HepG2 (cell line): ENCODE measurements around the gene PYGL. TPM values are rescaled to one million over a fixed set of nuclear protein-coding genes. Genes with fewer than 3 reads are reported as not detected.

ENCODE experiments used
- HIC2 ChIP-seq: sonication (generic); formaldehyde crosslinking; IDR thresholded peaks from 2 replicates; pipeline ENCODE4 v1.9.0; 2022; ENCODE audit warnings: low read depth, missing genetic modification reagents
- MTERF4 ChIP-seq: sonication (generic); formaldehyde crosslinking; IDR thresholded peaks from 2 replicates; pipeline ENCODE4 v1.8.0; 2023; ENCODE audit warnings: mild to moderate bottlenecking, missing genetic modification reagents
- NFAT5 ChIP-seq: sonication (generic); formaldehyde crosslinking; IDR thresholded peaks from 2 replicates; pipeline ENCODE4 v1.4.0; 2020; ENCODE audit warnings: missing genetic modification reagents
- PRPF4 ChIP-seq: fragments of 200-400 bp; formaldehyde crosslinking; IDR thresholded peaks from 2 replicates; pipeline ENCODE4 v1.6.1; 2016; ENCODE audit warnings: low read length, low read depth; ENCODE audit not compliant: poor library complexity, severe bottlenecking
- SP2 ChIP-seq: sonication (generic); formaldehyde crosslinking; IDR thresholded peaks from 2 replicates; pipeline ENCODE4 v1.5.1; 2020; ENCODE audit warnings: mild to moderate bottlenecking, missing genetic modification reagents
- ZFP36L2 ChIP-seq: sonication (generic); formaldehyde crosslinking; IDR thresholded peaks from 2 replicates; pipeline ENCODE4 v1.4.0; 2020; ENCODE audit warnings: missing genetic modification reagents
- ZNF512B ChIP-seq: sonication (generic); formaldehyde crosslinking; IDR thresholded peaks from 2 replicates; pipeline ENCODE4 v1.5.1; 2020; ENCODE audit warnings: missing genetic modification reagents, mild to moderate bottlenecking, borderline replicate concordance
- ZNF639 ChIP-seq: conservative IDR thresholded peaks from 2 replicates; pipeline ENCODE4 v1.6.1; 2018; ENCODE audit warnings: missing genetic modification reagents
- ZNF777 ChIP-seq: sonication (generic); formaldehyde crosslinking; IDR thresholded peaks from 2 replicates; pipeline ENCODE4 v1.4.0; 2020; ENCODE audit warnings: missing genetic modification reagents
- ZNF800 ChIP-seq: sonication (generic); formaldehyde crosslinking; IDR thresholded peaks from 2 replicates; pipeline ENCODE4 v1.4.0; 2020; ENCODE audit warnings: missing genetic modification reagents
- polyA plus RNA-seq, 8 experiments: library from polyadenylated mRNA; depleted of rRNA in 3 of 8; stranded (reverse) in 7 of 8; unstranded in 1 of 8; fragments of >200 nt; fragmentation: Illumina TruSeq in 4 of 8; extraction: Trizol in 4 of 8; gene quantifications; 2 replicates each; pipeline versions ENCODE4 v1.2.1 to v1.2.3, GENCODE V29; 2011 to 2016; ENCODE audit warnings: low read depth in 4 of 8, missing spikeins in 1 of 8, mixed read lengths in 1 of 8; ENCODE audit not compliant: insufficient read depth in 1 of 8
- total RNA-seq, 5 experiments: library from RNA; depleted of rRNA; stranded (reverse); fragments of >200 nt; fragmentation: Illumina TruSeq; extraction: Trizol; gene quantifications; 2 replicates each; pipeline ENCODE4 v1.2.3, GENCODE V29; 2016; ENCODE audit warnings: low read depth in 1 of 5

The PYGL gene
- total and polyA plus RNA-seq, 2 of the 13 experiments (the other 11 are each of a cell fraction or from before 2014, with no cell fraction given), result 98.4 to 110 TPM

GRCh38 chr14:50935126-50936015, 8.9 kb downstream of the PYGL start (continued):
- TF ChIP-seq ZNF800, result peak; percentile 72; the same call in 1 of the 2 replicates
- no peak for TF ChIP-seq NFAT5 (CRISPR knock-in tag)
- no peak; the same call in 1 of the 2 replicates for TF ChIP-seq ZNF512B (CRISPR knock-in tag)
- no peak for TF ChIP-seq SP2 (CRISPR knock-in tag)
- no peak for TF ChIP-seq PRPF4
- no peak for TF ChIP-seq ZNF639
- no peak for TF ChIP-seq ZFP36L2
- TF ChIP-seq HIC2, result peak; percentile 29; the same call in 1 of the 2 replicates
- TF ChIP-seq MTERF4, result no peak
- 0 out of 2 replicates have a peak, but pooled peaks have one; percentile 33 for TF ChIP-seq ZNF777 (CRISPR knock-in tag)
